ENCODE results near the gene TMEM175. TPM values are rescaled to one million over a fixed set of nuclear protein-coding genes. Genes with fewer than 3 reads are reported as not detected.

Gene TMEM175
- total and polyA plus RNA-seq, 2 of the 13 experiments (the other 11 are each of a cell fraction or from before 2014, with no cell fraction given), result 5.1 to 9.9 TPM

DNA sequence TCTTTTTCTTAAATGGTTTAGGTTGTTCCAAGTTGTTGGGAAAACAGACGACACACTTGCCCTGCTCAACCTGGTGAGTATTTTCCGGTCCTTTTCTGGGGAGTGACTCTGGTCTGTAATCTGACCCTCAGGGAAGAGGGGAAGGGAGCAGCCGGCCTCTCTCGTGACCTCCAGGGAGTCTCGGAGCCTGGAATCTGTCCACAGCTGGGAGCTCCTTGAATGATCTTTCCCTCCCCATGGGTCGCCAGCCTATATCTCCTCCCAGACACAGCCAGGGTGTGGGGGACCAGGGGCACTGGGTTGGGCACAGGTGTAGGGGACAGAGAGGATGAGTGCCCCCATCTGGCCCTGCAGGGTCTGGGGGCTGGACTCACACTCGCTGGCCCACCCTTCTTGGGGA, 18.9 kb downstream of the TMEM175 start:
- no TSS peak for BruUV-seq (replicated peaks)
- 78% methylated on average over 2 of the region's 7 CpGs for WGBS (ENCODE audit: low lambda C conversion rate)
- intact Hi-C loops (cut with micrococcal nuclease; ENCODE audit: unreplicated experiment), result no loop called here
- in situ Hi-C loops (cut with HindIII; ENCODE audit: extremely low pct_ligation_motif_present, low pct_unique_long_range_greater_than_20kb), result no loop called here
- Histone ChIP-seq H3K27me3 (ENCODE audit: control insufficient read depth in 1 of 2, insufficient read depth in 2 of 2, low read length in 2 of 2) (no peaks in the 10 kb centered on the region), H3K4me3 (replicated peaks in 1 of 3; ENCODE audit: insufficient read depth in 1 of 3, low read depth in 2 of 3, low read length in 3 of 3) (no peak overlapping the region), H3K4me2 (ENCODE audit: low read depth, low read length) (no peak overlapping the region), H3K27ac (ENCODE audit: extremely low read length, insufficient read depth, low read length) (no peak overlapping the region), H3K9ac (ENCODE audit: insufficient read depth, low read depth, low read length) (no peak overlapping the region), H3K36me3 (replicated peaks in 1 of 2; ENCODE audit: control insufficient read depth in 1 of 2, insufficient read depth in 2 of 2, low read length in 2 of 2) (no peaks in the 10 kb centered on the region), H2AFZ (ENCODE audit: low read length) (no peak overlapping the region), H3K9me3 (ENCODE audit: low read length) (no peaks in the 10 kb centered on the region), H4K20me1 (ENCODE audit: insufficient read depth, low read length) (no peaks in the 10 kb centered on the region), H3K79me2 (ENCODE audit: insufficient read depth, low read length) (no peaks in the 10 kb centered on the region), H3K4me1 (ENCODE audit: insufficient read depth, low read length) (peaks cover 15% of the 10 kb centered on the region)
- ChIA-PET POLR2A (no interaction called here), CTCF (ENCODE audit: low intra/inter-chr PET ratio, low total read pairs) (no interaction called here)
- FAIRE-seq, result no peak
- no peak for TF ChIP-seq ZNF33B (CRISPR knock-in tag; IDR thresholded peaks at IDR 0.05)
- TF ChIP-seq, protein P1, sequence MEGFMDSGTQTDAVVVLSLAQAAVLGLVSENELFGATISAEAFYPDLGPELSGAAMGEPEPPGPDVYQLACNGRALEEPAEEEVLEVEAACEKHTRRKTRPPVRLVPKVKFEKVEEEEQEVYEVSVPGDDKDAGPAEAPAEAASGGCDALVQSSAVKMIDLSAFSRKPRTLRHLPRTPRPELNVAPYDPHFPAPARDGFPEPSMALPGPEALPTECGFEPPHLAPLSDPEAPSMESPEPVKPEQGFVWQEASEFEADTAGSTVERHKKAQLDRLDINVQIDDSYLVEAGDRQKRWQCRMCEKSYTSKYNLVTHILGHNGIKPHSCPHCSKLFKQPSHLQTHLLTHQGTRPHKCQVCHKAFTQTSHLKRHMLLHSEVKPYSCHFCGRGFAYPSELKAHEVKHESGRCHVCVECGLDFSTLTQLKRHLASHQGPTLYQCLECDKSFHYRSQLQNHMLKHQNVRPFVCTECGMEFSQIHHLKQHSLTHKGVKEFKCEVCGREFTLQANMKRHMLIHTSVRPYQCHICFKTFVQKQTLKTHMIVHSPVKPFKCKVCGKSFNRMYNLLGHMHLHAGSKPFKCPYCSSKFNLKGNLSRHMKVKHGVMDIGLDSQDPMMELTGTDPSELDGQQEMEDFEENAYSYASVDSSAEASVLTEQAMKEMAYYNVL (CRISPR knock-in tag; IDR thresholded peaks at IDR 0.05; ENCODE audit: borderline replicate concordance), result no peak
- TF ChIP-seq SKI (IDR thresholded peaks at IDR 0.05; ENCODE audit: partially characterized antibody), result no peak
- TF ChIP-seq, protein P2, sequence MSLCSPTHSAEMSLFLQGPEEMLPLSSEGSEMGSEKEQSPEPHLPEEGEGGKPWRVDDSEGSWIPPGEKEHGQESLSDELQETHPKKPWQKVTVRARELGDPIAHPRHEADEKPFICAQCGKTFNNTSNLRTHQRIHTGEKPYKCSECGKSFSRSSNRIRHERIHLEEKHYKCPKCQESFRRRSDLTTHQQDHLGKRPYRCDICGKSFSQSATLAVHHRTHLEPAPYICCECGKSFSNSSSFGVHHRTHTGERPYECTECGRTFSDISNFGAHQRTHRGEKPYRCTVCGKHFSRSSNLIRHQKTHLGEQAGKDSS (CRISPR knock-in tag; IDR thresholded peaks at IDR 0.05; ENCODE audit: borderline replicate concordance, low read depth), result no peak
- no peak for TF ChIP-seq ZBTB20 (CRISPR knock-in tag; IDR thresholded peaks at IDR 0.05; ENCODE audit: borderline replicate concordance, low read depth)
- TF ChIP-seq, protein P3, sequence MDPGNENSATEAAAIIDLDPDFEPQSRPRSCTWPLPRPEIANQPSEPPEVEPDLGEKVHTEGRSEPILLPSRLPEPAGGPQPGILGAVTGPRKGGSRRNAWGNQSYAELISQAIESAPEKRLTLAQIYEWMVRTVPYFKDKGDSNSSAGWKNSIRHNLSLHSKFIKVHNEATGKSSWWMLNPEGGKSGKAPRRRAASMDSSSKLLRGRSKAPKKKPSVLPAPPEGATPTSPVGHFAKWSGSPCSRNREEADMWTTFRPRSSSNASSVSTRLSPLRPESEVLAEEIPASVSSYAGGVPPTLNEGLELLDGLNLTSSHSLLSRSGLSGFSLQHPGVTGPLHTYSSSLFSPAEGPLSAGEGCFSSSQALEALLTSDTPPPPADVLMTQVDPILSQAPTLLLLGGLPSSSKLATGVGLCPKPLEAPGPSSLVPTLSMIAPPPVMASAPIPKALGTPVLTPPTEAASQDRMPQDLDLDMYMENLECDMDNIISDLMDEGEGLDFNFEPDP (CRISPR knock-in tag; conservative IDR thresholded peaks at IDR 0.05), result no peak
- TF ChIP-seq SRSF4 (IDR thresholded peaks at IDR 0.05; ENCODE audit: low read depth, low read length, poor library complexity, severe bottlenecking), result no peak
- TF ChIP-seq ZNF121 (CRISPR knock-in tag; IDR thresholded peaks at IDR 0.05), result no peak
- TF ChIP-seq SUZ12 (IDR thresholded peaks at IDR 0.05; ENCODE audit: low read depth, low read length), result no peak
- TF ChIP-seq, protein P4, sequence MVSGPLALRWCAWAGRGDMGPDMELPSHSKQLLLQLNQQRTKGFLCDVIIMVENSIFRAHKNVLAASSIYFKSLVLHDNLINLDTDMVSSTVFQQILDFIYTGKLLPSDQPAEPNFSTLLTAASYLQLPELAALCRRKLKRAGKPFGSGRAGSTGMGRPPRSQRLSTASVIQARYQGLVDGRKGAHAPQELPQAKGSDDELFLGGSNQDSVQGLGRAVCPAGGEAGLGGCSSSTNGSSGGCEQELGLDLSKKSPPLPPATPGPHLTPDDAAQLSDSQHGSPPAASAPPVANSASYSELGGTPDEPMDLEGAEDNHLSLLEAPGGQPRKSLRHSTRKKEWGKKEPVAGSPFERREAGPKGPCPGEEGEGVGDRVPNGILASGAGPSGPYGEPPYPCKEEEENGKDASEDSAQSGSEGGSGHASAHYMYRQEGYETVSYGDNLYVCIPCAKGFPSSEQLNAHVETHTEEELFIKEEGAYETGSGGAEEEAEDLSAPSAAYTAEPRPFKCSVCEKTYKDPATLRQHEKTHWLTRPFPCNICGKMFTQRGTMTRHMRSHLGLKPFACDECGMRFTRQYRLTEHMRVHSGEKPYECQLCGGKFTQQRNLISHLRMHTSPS (CRISPR knock-in tag; IDR thresholded peaks at IDR 0.05; ENCODE audit: low read depth), result no peak
- TF ChIP-seq, protein P5, sequence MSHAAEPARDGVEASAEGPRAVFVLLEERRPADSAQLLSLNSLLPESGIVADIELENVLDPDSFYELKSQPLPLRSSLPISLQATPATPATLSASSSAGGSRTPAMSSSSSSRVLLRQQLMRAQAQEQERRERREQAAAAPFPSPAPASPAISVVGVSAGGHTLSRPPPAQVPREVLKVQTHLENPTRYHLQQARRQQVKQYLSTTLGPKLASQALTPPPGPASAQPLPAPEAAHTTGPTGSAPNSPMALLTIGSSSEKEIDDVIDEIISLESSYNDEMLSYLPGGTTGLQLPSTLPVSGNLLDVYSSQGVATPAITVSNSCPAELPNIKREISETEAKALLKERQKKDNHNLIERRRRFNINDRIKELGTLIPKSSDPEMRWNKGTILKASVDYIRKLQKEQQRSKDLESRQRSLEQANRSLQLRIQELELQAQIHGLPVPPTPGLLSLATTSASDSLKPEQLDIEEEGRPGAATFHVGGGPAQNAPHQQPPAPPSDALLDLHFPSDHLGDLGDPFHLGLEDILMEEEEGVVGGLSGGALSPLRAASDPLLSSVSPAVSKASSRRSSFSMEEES (CRISPR knock-in tag; IDR thresholded peaks at IDR 0.05), result no peak
- no peak for TF ChIP-seq ASH2L (IDR thresholded peaks at IDR 0.05; ENCODE audit: insufficient read length, low read depth, low read length)
- no peak for TF ChIP-seq ZNF724P (CRISPR knock-in tag; IDR thresholded peaks at IDR 0.05; ENCODE audit: borderline replicate concordance)
- no peak for TF ChIP-seq NBN (conservative IDR thresholded peaks at IDR 0.05)
- no peak for TF ChIP-seq ZFP90 (CRISPR knock-in tag; IDR thresholded peaks at IDR 0.05; ENCODE audit: borderline replicate concordance)
- no peak for ATAC-seq
- DNase-seq (ENCODE audit: low spot score), result no peak

Measured in HepG2 (cell line).